MM.1S (cell line): Measurements from ENCODE around the gene SDCCAG8.

ENCODE experiments used
- DNase-seq: peaks from one replicate; pipeline ENCODE4 v3.0.0-alpha.2; 2015
- H2AFZ ChIP-seq: fragments of 300-600 bp; sonication (generic); 2 replicates; pipeline ENCODE4 v1.6.0; 2016; ENCODE audit warnings: antibody characterized with exemption, low read length
- H3F3A ChIP-seq: fragments of 300-600 bp; sonication (generic); 2 replicates; pipeline ENCODE4 v1.6.1; 2016; ENCODE audit warnings: mild to moderate bottlenecking, antibody characterized with exemption, low read length, moderate library complexity, mixed read lengths; ENCODE audit not compliant: insufficient read depth
- H3K27ac ChIP-seq: fragments of 300-600 bp; sonication (generic); 2 replicates; pipeline ENCODE4 v1.5.1; 2016; ENCODE audit warnings: mild to moderate bottlenecking, low read length
- H3K27me3 ChIP-seq: fragments of 300-600 bp; sonication (generic); replicated peaks from 2 replicates; pipeline ENCODE4 v1.6.0; 2016; ENCODE audit warnings: low read length; ENCODE audit not compliant: insufficient read depth
- H3K36me3 ChIP-seq: fragments of 300-600 bp; sonication (generic); replicated peaks from 2 replicates; pipeline ENCODE4 v1.6.1; 2016; ENCODE audit warnings: mild to moderate bottlenecking, low read length, mixed read lengths; ENCODE audit not compliant: insufficient read depth
- H3K4me1 ChIP-seq: fragments of 300-600 bp; sonication (generic); 2 replicates; pipeline ENCODE4 v1.6.1; 2016; ENCODE audit warnings: low read length, mixed read lengths
- H3K4me2 ChIP-seq: fragments of 300-600 bp; sonication (generic); 2 replicates; pipeline ENCODE4 v1.6.0; 2016; ENCODE audit warnings: low read depth, low read length
- H3K4me3 ChIP-seq: fragments of 300-600 bp; sonication (generic); 2 replicates; pipeline ENCODE4 v1.5.1; 2016; ENCODE audit warnings: low read length, mixed read lengths
- H3K79me2 ChIP-seq: fragments of 300-600 bp; sonication (generic); 2 replicates; pipeline ENCODE4 v1.6.1; 2016; ENCODE audit warnings: mixed run types, low read length, mixed read lengths
- H3K9ac ChIP-seq: fragments of 300-600 bp; sonication (generic); 2 replicates; pipeline ENCODE4 v1.6.1; 2016; ENCODE audit warnings: low read length, mixed read lengths
- H3K9me2 ChIP-seq: fragments of 300-600 bp; sonication (generic); replicated peaks from 2 replicates; pipeline ENCODE4 v1.6.1; 2016; ENCODE audit warnings: mild to moderate bottlenecking, low read length, mixed read lengths; ENCODE audit not compliant: insufficient read depth
- H3K9me3 ChIP-seq: fragments of 300-600 bp; sonication (generic); replicated peaks from 2 replicates; pipeline ENCODE4 v1.6.1; 2016; ENCODE audit warnings: mild to moderate bottlenecking, low read length, mixed read lengths; ENCODE audit not compliant: insufficient read depth
- H4K20me1 ChIP-seq: fragments of 300-600 bp; sonication (generic); 2 replicates; pipeline ENCODE4 v1.6.1; 2016; ENCODE audit warnings: mild to moderate bottlenecking, low read length, moderate library complexity, mixed read lengths; ENCODE audit not compliant: insufficient read depth
- EZH2 ChIP-seq: fragments of 300-600 bp; sonication (generic); optimal IDR thresholded peaks from 2 replicates; pipeline ENCODE3; 2017; ENCODE audit warnings: low read depth, mild to moderate bottlenecking, antibody characterized with exemption, low read length, mixed read lengths
- EZH2phosphoT487 ChIP-seq: fragments of 300-600 bp; sonication (generic); IDR thresholded peaks from 2 replicates; pipeline ENCODE4 v1.6.1; 2018; ENCODE audit warnings: antibody characterized with exemption, low read length
- TF ChIP-seq, protein P1 (sequence below): fragments of 300-600 bp; sonication (generic); IDR thresholded peaks from 2 replicates; pipeline ENCODE4 v1.5.1; 2016; ENCODE audit warnings: antibody characterized with exemption, low read length, mixed read lengths

Gene SDCCAG8

DNA sequence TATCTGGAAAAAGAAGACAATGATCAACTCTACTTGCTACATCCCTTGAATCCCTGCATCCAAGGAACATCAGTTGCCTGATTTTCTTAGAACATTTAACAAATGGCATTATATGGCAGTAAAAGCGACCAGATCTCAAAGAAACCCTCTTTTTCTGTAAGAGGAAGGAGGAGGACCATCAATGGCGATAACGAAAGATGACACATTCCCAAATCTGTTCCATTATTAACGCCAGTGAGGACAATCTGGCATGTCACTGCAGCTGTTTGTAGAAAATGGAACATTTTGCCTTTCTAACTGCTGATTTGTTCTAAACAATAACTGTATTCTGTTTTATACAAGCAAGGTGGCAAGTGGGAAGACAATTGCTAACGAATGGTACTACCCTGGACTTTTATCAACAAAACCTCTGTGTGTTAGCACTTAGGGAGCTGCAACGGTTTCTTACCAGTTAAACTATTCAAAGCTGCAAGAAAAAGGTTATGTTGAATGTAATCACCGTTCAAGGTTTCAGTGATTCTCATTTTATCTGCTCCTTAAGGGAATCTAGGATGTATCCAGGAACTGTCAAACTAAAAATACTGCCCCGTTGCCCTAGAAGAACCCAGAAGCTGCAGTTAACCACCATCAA is 251.9 kb downstream of the SDCCAG8 start:
- TF ChIP-seq EZH2, result no peak
- no peak for TF ChIP-seq EZH2phosphoT487
- TF ChIP-seq, protein P1, sequence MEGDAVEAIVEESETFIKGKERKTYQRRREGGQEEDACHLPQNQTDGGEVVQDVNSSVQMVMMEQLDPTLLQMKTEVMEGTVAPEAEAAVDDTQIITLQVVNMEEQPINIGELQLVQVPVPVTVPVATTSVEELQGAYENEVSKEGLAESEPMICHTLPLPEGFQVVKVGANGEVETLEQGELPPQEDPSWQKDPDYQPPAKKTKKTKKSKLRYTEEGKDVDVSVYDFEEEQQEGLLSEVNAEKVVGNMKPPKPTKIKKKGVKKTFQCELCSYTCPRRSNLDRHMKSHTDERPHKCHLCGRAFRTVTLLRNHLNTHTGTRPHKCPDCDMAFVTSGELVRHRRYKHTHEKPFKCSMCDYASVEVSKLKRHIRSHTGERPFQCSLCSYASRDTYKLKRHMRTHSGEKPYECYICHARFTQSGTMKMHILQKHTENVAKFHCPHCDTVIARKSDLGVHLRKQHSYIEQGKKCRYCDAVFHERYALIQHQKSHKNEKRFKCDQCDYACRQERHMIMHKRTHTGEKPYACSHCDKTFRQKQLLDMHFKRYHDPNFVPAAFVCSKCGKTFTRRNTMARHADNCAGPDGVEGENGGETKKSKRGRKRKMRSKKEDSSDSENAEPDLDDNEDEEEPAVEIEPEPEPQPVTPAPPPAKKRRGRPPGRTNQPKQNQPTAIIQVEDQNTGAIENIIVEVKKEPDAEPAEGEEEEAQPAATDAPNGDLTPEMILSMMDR, result no peak
- no peak for DNase-seq
- Histone ChIP-seq H2AFZ (no peak overlapping the region), H3K9me2 (no peaks in the 10 kb centered on the region), H3K79me2 (no peaks in the 10 kb centered on the region), H3K9me3 (no peaks in the 10 kb centered on the region), H3K4me1 (no peaks in the 10 kb centered on the region), H3K27ac (no peak overlapping the region), H3K4me3 (no peak overlapping the region), H3K4me2 (no peak overlapping the region), H3K36me3 (no peaks in the 10 kb centered on the region), H3K9ac (no peak overlapping the region), H3K27me3 (no peaks in the 10 kb centered on the region), H3F3A (no peaks in the 10 kb centered on the region), H4K20me1 (no peaks in the 10 kb centered on the region)

DNA sequence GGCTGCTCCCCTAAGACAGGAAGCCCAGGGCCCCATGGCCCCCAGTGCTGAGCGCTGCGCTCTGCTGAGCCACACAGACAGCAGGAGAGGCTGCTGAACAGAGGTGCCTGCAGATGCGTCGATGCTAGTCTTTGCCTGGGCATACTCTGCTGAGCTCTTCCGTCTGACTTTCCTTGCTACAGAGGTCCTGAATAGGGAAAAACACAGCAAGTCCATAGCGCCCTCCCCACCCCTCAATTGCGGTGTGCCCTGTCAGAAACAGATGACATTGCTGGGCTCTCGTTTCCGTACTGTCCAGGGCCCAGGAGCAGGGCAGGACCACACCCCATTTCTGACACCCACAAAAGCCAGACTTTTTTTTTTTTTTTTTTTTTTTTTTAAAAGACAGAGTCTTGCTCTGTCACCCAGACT is 252.5 kb downstream of the SDCCAG8 start:
- Histone ChIP-seq H2AFZ (no peak overlapping the region), H3K27ac (no peak overlapping the region), H3K4me3 (no peak overlapping the region), H3K79me2 (no peaks in the 10 kb centered on the region), H3K4me2 (no peak overlapping the region), H3K4me1 (no peaks in the 10 kb centered on the region), H4K20me1 (no peaks in the 10 kb centered on the region), H3K9ac (no peak overlapping the region), H3K27me3 (no peaks in the 10 kb centered on the region), H3K9me2 (no peaks in the 10 kb centered on the region), H3K36me3 (no peaks in the 10 kb centered on the region), H3F3A (no peaks in the 10 kb centered on the region), H3K9me3 (no peaks in the 10 kb centered on the region)
- TF ChIP-seq EZH2, result no peak
- no peak for TF ChIP-seq EZH2phosphoT487
- TF ChIP-seq, protein P1, result no peak
- DNase-seq, result no peak

DNA sequence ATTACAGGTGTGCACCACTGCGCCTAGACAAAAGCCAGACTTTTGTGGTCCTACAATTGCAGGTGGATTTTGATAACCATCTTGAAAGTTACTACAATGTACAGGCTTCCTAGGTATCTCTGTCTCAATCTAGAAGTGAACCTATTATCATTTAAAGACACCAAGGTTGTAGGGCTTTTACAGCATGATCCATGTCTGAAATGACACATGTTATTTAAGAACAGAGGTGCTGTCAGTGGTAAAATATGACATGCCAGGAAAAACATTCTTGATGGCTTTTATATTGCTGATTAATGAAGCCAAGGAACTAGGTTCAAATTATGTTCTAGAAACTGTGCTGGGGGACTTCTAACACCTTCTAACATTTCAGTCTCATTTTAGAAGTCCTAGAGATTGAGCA is 253.1 kb downstream of the SDCCAG8 start:
- Histone ChIP-seq H3K4me3 (no peak overlapping the region), H2AFZ (no peak overlapping the region), H3K27me3 (no peaks in the 10 kb centered on the region), H3K4me2 (no peak overlapping the region), H4K20me1 (no peaks in the 10 kb centered on the region), H3K36me3 (no peaks in the 10 kb centered on the region), H3K9ac (no peak overlapping the region), H3K79me2 (no peaks in the 10 kb centered on the region), H3K27ac (no peak overlapping the region), H3K9me3 (no peaks in the 10 kb centered on the region), H3K9me2 (no peaks in the 10 kb centered on the region), H3F3A (no peaks in the 10 kb centered on the region), H3K4me1 (0 out of 2 replicates have a peak, but pooled peaks cover 3% of the 10 kb centered on the region)
- no peak for DNase-seq
- TF ChIP-seq EZH2 (no peak), EZH2phosphoT487 (no peak)
- TF ChIP-seq, protein P1, result no peak
